GM23338 (cell line): Measurements from ENCODE around the gene PHKG2. TPM values are rescaled to one million over a fixed set of nuclear protein-coding genes. Genes with fewer than 3 reads are reported as not detected.

ENCODE experiments used
- ATAC-seq: fragments of 200-7000 bp; cut with Tn5 transposase; 3 replicates; pipeline ENCODE4 v1.9.1; 2020
- DNase-seq: peaks from one replicate; pipeline ENCODE4 v3.0.0-alpha.2; 2015; ENCODE audit warnings: low spot score
- H2AFZ ChIP-seq: fragments of 200-600 bp; sonication (generic); 2 replicates; pipeline ENCODE4 v1.8.0; 2016; ENCODE audit warnings: antibody characterized with exemption, mild to moderate bottlenecking, moderate library complexity
- H3F3A ChIP-seq: fragments of 200-600 bp; sonication (generic); replicated peaks from 2 replicates; pipeline ENCODE4 v1.8.0; 2017; ENCODE audit warnings: antibody characterized with exemption, mixed run types, low read depth
- H3K27ac ChIP-seq: fragments of 200-600 bp; sonication (generic); 2 replicates; pipeline ENCODE4 v1.6.1; 2016; ENCODE audit warnings: low read depth
- H3K27me3 ChIP-seq: fragments of 200-600 bp; sonication (generic); 2 replicates; pipeline ENCODE4 v1.8.0; 2016; ENCODE audit warnings: mild to moderate bottlenecking, mixed run types, moderate library complexity; ENCODE audit not compliant: insufficient read depth
- H3K36me3 ChIP-seq: fragments of 200-600 bp; sonication (generic); 2 replicates; pipeline ENCODE4 v1.8.0; 2016; ENCODE audit warnings: mild to moderate bottlenecking; ENCODE audit not compliant: insufficient read depth
- H3K4me1 ChIP-seq: fragments of 200-600 bp; sonication (generic); 2 replicates; pipeline ENCODE4 v1.8.0; 2016; ENCODE audit warnings: mild to moderate bottlenecking, moderate library complexity; ENCODE audit not compliant: insufficient read depth
- H3K4me2 ChIP-seq: fragments of 200-600 bp; sonication (generic); 2 replicates; pipeline ENCODE4 v1.7.1; 2017; ENCODE audit warnings: mixed run types
- H3K4me3 ChIP-seq: fragments of 200-600 bp; sonication (generic); 2 replicates; pipeline ENCODE4 v1.6.1; 2016; ENCODE audit warnings: mixed run types
- H3K79me2 ChIP-seq: fragments of 200-600 bp; sonication (generic); replicated peaks from 2 replicates; pipeline ENCODE4 v1.8.0; 2017; ENCODE audit warnings: mild to moderate bottlenecking; ENCODE audit not compliant: insufficient read depth
- H3K9me2 ChIP-seq: fragments of 200-600 bp; sonication (generic); 2 replicates; pipeline ENCODE4 v1.8.0; 2017; ENCODE audit not compliant: insufficient read depth
- H4K20me1 ChIP-seq: fragments of 200-600 bp; sonication (generic); replicated peaks from 2 replicates; pipeline ENCODE4 v1.8.0; 2017; ENCODE audit warnings: mild to moderate bottlenecking; ENCODE audit not compliant: insufficient read depth
- H3K27ac Mint-ChIP-seq: 2 replicates; pipeline ENCODE4 v1.8.0; 2020; ENCODE audit warnings: inconsistent platforms, mild to moderate bottlenecking, moderate library complexity, mixed read lengths
- H3K27me3 Mint-ChIP-seq: 3 replicates; pipeline ENCODE4 v1.8.0; 2022; ENCODE audit warnings: low read depth, mild to moderate bottlenecking, moderate library complexity, mixed read lengths, inconsistent platforms; ENCODE audit not compliant: insufficient read depth, poor library complexity
- H3K36me3 Mint-ChIP-seq: 3 replicates; pipeline ENCODE4 v1.8.0; 2021; ENCODE audit warnings: low read depth, mild to moderate bottlenecking, inconsistent platforms, moderate library complexity, mixed read lengths
- H3K4me1 Mint-ChIP-seq: 3 replicates; pipeline ENCODE4 v1.8.0; 2020; ENCODE audit warnings: mild to moderate bottlenecking, inconsistent platforms, mixed read lengths
- H3K4me3 Mint-ChIP-seq: 3 replicates; pipeline ENCODE4 v1.8.0; 2021; ENCODE audit warnings: moderate library complexity, mild to moderate bottlenecking, inconsistent platforms, mixed read lengths
- H3K9me3 Mint-ChIP-seq: 3 replicates; pipeline ENCODE4 v1.8.0; 2020; ENCODE audit warnings: moderate library complexity, mild to moderate bottlenecking, inconsistent platforms, mixed read lengths
- EZH2phosphoT487 ChIP-seq: fragments of 200-600 bp; sonication (generic); IDR thresholded peaks from one replicate; pipeline ENCODE4 v1.8.1; 2018; ENCODE audit warnings: antibody characterized with exemption; ENCODE audit not compliant: unreplicated experiment
- JUNB ChIP-seq: IDR thresholded peaks from one replicate; pipeline ENCODE4 v1.6.1; 2016; ENCODE audit warnings: antibody characterized with exemption; ENCODE audit not compliant: unreplicated experiment
- STAT1 ChIP-seq: IDR thresholded peaks from one replicate; pipeline ENCODE4 v1.6.1; 2016; ENCODE audit warnings: antibody characterized with exemption; ENCODE audit not compliant: unreplicated experiment
- ZNF114 ChIP-seq: fragments of 250-450 bp; sonication (Bioruptor Pico); IDR thresholded peaks from 2 replicates; pipeline ENCODE4 v1.5.0; 2020; ENCODE audit warnings: mild to moderate bottlenecking, moderate library complexity
- ZNF331 ChIP-seq: fragments of 250-450 bp; sonication (Bioruptor Pico); IDR thresholded peaks from 2 replicates; pipeline ENCODE4 v1.5.0; 2020; ENCODE audit warnings: low read depth, mild to moderate bottlenecking, moderate library complexity
- ZNF462 ChIP-seq: fragments of 250-450 bp; sonication (Bioruptor Pico); IDR thresholded peaks from 2 replicates; pipeline ENCODE4 v1.5.0; 2020; ENCODE audit warnings: mild to moderate bottlenecking, moderate library complexity
- polyA plus RNA-seq: library from polyadenylated mRNA; unstranded; fragments of >200 nt; fragmentation: Nextera tagmentation; extraction: Ambion mirVana; gene quantifications from 2 replicates; pipeline ENCODE4 v1.2.1, GENCODE V29; 2016
- total RNA-seq: library from RNA; depleted of rRNA; stranded (reverse); fragments of >200 nt; shearing (Covaris generic); gene quantifications from 2 replicates; pipeline ENCODE4 v1.2.3, GENCODE V29; 2014

PHKG2 gene
- total and polyA plus RNA-seq, 2 experiments from 2014 or later = 26.9 to 27.0 TPM

GRCh38 chr16:30780549-30780948, 32.3 kb downstream of the PHKG2 start:
- peaks cover 30% of the 10 kb centered on the region for H3K4me1 Mint-ChIP-seq
- H4K20me1 ChIP-seq = peaks cover 5% of the 10 kb centered on the region
- H3F3A ChIP-seq = peaks cover 11% of the 10 kb centered on the region; the same call in 1 of the 2 replicates
- H3K4me1 ChIP-seq = no peaks in the 10 kb centered on the region; the same call in 1 of the 2 replicates
- no peaks in the 10 kb centered on the region for H3K9me2 ChIP-seq
- H3K27ac Mint-ChIP-seq = no peak overlapping the region
- no peak overlapping the region for H3K27ac ChIP-seq
- no peak overlapping the region for H3K4me2 ChIP-seq
- H3K4me3 ChIP-seq = no peak overlapping the region
- ATAC-seq = no peak
- TF ChIP-seq STAT1 (no peak), ZNF331 (CRISPR knock-in tag) (no peak), ZNF114 (CRISPR knock-in tag) (no peak), ZNF462 (CRISPR knock-in tag) (no peak), JUNB (no peak), EZH2phosphoT487 (no peak)
- H3K27me3 Mint-ChIP-seq = peaks cover 35% of the 10 kb centered on the region
- H3K9me3 Mint-ChIP-seq = no peaks in the 10 kb centered on the region
- H3K79me2 ChIP-seq = peaks cover 8% of the 10 kb centered on the region; the same call in 1 of the 2 replicates
- H3K4me3 Mint-ChIP-seq = no peak overlapping the region
- DNase-seq = no peak
- H2AFZ ChIP-seq = no peak overlapping the region
- H3K36me3 ChIP-seq = peaks cover 3% of the 10 kb centered on the region; the same call in 1 of the 2 replicates
- H3K36me3 Mint-ChIP-seq = peaks cover 27% of the 10 kb centered on the region
- no peaks in the 10 kb centered on the region for H3K27me3 ChIP-seq
